ENCODE data around the gene SENP6.
"Not testable (repeated sequence)": the region's sequence is repeated elsewhere in the genome, so short reads cannot be mapped to it uniquely, and the experiment has no call there.

Gene SENP6

DNA sequence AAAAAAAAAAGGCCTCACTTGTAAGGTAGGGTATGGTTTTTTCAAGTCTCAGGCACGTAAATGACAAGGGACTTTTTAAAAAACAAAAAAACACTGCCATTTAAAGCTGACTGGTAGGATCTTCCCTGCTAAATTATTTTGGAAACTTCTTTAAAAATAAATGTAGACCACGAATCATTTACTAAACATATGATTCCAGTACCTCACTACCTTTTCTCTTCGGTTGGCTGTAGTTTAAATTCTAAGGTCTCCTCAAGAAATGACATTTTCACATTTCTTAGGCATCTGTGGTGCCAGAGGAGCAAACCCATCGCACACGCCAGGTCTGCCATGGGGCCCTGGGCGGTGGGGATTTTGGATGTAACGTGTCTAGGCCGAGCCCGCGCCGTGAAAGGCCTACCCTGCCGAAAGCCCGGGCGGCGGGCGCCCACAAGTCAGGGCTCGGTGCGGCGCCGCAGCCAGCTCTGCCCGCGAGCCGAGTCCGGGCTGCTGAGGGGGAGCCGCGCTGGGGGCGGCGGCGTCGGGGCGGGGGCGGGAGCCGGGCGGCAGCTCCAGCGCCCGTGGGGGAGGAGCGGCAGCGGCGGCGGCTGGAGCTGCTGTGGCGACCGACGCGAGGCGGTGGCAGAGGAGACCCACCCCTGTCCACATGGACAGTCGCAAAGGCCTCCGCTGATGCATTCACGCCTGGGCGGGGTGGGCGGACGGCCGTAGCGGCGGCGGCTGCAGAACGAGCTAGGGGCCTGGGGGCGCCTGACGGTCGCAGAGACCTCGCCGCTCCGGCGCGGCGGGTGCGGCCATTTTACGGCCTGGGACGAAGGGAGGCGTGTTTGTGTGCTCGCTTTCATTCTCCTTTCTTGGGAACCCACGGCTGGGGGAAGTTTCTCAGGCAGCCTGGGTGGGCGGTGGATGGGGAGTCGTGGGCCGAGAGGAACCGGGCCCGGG is at the start of gene SENP6:
SENP6 (plus strand) TSS at position 577 of the 942 bp plus-strand sequence. CDS start 645 bp downstream, outside the sequence.
- DNase-seq (ENCODE audit: low spot score) = peak; percentile 87

DNA sequence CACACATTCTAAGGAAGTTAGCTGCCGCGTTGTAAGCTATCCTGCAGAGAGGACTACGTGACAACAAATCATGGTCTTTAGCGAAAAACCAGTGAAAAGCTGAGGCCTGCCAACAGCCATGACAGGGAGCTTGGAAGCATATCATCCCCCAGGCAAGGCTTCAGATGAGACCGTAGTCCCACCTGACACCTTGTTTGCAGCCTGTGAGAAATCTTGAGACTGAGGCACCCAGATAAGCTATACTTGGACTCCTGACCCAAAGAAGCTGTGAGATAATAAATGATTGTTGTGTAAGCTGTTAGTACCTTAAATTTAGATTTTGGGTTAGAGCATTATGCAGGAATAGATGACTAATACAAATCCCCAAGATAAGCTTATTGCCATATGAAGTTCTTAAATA is 45.4 kb upstream of the SENP6 start:
- DNase-seq (ENCODE audit: low spot score) = no peak

GRCh38 chr6:75557068-75557467 is 44.6 kb upstream of the SENP6 start:
- DNase-seq (ENCODE audit: low spot score) = no peak

DNA sequence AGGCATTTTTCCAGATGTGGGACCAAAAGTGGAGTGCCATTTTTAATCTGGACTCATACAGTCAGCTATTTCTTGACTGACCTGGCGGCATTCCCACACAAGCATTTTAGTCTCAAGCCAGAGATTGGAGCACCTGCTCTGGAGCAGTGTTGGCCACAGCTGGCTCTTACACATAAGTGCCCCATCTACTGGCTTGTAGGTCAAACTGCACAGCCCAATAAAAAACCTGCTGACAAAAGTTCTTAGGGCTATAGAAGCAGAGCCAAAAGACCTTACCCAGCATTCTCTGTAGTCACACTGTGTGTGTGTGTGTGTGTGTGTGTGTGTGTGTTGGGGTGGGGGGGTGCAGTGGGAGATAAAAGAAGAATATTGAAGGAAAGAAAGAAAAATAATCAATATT is 38.6 kb upstream of the SENP6 start:
- peak; percentile 60 for DNase-seq (ENCODE audit: low spot score)

DNA sequence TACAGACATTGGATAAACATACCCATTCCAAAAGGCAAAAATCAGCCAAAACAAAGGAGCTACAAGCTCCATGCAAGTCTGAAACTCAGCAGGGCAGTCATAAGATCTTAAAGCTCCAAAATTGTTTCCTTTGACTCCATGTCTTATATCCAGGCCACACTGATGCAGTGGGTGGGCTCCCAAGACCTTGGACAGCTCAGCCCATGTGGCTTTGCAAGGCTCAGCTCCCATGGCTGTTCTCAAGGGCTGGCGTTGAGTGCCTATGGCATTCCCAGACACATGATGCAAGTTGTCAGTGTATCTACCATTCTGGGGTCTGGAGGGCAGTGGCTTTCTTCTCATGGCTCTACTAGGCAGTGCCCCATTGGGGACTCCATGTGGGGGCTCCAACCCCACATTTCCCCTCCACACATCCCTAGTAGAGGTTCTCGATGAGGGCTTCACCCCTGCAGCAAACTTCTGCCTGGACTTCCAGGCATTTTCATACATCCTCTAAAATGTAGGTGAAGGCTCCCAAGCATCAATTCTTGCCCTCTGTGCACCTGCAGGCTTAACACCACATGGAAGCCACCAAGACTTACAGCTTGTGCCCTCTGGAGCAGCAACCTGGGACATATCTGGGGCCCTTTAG is 35.4 kb upstream of the SENP6 start:
- DNase-seq (ENCODE audit: low spot score) = no peak

- DNase-seq (ENCODE audit: low spot score) = no peak
Observed at GRCh38 chr6:75568100-75568499, 33.6 kb upstream of the SENP6 start.

DNA sequence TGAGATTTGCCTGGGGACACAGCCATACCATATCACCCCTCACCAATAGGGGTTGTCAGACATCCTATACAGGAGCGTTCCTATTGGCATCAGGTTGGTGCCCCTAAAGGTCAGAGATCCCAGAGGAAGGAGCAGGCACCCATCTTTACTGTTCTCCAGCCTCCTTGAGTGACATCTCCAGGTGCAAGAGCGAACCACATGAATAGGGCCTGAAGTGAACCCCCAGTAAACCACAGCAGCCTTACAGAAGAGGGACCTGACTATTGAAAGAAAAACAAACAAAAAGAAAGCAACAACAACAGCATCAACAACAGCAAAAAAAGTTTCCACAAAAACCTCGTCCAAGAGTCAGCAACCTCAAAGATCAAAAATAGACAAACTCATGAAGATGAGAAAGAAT is 32.7 kb upstream of the SENP6 start:
- no peak for DNase-seq (ENCODE audit: low spot score)

DNA sequence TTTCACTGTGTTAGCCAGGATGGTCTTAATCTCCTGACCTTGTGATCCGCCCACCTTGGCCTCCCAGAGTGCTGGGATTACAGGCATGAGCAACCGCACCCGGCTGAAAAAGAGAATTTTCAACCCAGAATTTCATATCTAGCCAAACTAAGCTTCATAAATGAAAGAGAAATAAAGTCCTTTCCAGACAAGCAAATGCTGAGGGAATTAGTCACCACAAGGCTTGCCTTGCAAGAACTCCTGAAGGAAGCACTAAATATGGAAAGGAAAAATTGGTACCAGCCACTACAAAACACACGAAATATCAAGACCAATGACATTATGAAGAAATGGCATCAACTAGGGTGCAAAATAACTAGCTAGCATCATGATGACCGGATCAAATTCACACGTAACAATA is 31.0 kb upstream of the SENP6 start:
- peak; percentile 9 for DNase-seq (ENCODE audit: low spot score)

GRCh38 chr6:75572072-75572471 is 29.6 kb upstream of the SENP6 start:
- no peak for DNase-seq (ENCODE audit: low spot score)

GRCh38 chr6:75579951-75580350 is 21.7 kb upstream of the SENP6 start:
- DNase-seq (ENCODE audit: low spot score) = no peak

- DNase-seq (ENCODE audit: low spot score) = no peak
Observed at GRCh38 chr6:75581231-75581630, 20.4 kb upstream of the SENP6 start.

DNA sequence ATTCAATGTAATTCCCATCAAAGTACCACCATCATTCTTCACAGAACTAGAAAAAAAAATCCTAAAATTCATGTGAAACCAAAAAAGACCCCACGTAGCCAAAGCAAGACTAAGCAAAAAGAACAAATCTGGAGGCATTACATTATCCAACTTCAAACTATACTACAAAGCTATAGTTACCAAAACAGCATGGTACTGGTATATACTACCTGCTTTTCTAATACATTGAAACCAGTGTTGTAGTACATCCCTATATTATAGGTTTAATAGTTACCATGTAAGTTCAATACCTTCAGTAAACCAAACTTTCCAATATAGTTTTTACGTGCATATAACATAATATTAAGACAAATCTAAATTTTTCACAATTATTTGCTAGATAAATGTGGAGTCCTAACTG is 17.1 kb upstream of the SENP6 start:
- not testable (repeated sequence) for DNase-seq (ENCODE audit: low spot score)

DNA sequence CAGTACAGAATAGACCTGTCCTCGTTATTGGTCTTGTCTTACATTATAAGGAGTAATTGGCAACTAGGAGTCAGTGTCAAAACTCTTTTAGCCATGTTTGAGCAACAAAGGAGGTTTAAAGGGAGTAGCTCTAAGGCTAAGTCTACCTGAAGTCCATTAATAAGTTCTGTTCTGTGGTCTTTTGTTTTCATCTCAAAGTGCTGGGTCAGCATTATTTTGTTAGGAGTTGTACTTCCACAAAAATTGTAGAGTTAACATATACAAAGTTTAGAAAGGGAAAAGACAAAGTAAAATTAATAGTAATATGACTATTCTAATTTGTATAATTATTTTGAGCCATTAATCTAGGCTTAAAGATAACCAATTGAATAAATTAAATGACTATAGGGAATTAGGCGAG is 12.7 kb upstream of the SENP6 start:
- DNase-seq (ENCODE audit: low spot score) = no peak

DNA sequence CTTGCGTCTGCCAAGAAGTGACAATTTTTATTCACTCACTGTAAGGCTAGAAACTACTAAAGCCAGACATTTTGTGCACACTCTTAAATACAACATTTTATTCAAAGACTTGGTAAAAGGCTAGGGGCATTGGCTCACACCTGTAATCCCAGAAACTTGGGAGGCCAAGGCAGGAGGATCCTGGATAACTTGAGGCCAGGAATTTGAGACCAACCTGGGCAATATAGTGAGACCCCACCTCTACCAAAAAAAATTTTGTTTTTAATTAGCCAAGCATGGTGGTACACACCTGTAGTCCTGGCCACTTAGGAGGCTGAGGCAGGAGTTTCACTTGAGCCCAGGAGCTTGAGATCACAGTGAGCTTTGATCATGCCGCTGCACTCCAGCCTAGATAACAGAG is 11.3 kb upstream of the SENP6 start:
- no peak for DNase-seq (ENCODE audit: low spot score)

GRCh38 chr6:75596380-75596779 is 5.3 kb upstream of the SENP6 start:
- not testable (repeated sequence) for DNase-seq (ENCODE audit: low spot score)

DNA sequence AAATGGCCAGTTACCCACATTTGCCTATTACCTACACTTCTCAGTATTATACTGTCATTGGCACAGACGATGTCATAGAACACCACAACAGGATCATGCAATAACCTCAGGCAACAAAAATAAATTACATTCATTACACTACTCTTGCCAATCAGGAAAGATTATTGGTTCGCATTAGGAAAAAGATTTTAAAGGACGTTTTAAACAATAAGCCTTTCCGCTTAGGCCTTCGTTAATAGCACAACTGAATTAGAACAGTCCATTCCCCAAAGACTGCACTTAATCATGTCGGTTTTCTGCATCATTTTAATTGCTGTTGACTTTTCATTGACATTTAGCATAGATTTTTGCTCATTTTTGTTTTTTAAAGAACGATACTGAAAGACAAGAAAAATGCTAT is 912 bp upstream of the SENP6 start:
- DNase-seq (ENCODE audit: low spot score) = no peak

DNA sequence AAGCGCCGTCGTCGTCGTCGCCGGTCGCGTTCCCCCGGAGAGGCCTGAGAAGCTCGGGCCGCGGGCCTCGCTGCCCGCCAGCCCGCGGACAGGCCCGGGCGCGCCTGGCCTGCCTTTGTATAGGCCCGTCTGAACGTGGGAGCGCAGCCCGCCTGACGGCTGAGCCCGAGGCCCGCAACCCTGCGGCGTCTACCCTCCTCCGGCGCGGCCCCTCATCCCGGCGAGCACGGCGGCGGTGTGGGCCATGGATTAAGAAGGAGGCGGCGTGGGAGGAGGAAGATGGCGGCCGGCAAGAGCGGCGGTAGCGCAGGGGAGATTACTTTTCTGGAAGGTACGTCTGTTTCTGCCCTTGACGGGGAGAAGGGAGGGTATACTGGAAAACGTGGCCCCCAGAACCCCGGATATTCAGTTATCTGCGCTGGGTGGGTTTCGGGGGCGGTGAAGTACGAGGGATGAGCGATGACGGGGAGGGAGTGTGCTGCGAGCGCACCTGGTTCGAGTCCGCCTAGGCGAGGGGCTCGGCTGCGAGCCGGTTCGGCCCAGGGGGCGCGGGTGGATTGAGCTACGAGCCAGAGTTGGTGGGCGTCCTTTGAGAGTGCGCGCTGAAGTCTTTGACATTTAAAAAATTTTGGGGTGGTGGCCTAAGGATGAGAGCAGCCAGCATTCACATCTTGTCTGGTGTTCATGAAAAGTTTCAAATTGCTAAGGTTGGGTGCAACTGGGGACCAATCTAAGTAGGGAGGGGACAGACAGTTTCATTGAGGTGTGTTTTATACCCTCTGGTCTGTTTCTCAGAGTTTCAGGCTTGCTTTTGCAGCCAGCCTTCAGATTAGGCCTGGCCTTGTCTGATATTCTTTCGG is 796 bp downstream of the SENP6 start:
- peak; percentile 57 for DNase-seq (ENCODE audit: low spot score)

DNA sequence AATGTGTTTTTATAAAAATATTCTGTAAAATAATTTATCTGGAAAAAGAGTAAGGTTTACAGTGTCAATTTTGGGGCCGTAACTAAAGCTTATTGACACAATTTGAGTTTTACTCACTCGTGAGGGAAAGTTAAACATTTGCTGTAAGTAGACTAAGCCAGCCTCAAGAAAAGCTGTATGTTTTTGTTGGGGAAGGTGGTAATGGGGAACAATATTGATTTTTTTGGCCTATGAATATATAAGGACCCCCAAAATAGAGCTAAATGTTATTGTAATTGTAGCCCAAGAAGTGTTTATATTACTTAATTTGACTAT is 1.4 kb downstream of the SENP6 start:
- no peak for DNase-seq (ENCODE audit: low spot score)

DNA sequence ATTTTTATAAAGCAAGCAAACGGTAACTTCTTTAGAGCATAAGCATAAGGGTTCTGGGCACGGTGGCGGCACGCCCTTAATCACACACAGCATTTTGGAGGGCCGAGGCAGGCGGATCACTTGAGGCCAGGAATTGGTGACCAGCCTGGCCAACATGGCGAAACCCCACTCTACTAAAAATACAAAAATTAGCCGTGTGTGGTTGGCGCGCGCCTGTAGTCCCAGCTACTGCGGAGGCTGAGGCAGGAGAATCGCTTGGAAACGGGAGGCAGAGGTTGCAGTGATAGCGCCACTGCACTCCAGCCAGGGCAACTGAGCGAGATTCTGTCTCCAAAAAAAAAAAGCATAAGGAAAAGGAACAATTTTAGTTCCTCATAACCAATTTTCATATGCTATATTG is 2.6 kb downstream of the SENP6 start:
- no peak for DNase-seq (ENCODE audit: low spot score)

DNA sequence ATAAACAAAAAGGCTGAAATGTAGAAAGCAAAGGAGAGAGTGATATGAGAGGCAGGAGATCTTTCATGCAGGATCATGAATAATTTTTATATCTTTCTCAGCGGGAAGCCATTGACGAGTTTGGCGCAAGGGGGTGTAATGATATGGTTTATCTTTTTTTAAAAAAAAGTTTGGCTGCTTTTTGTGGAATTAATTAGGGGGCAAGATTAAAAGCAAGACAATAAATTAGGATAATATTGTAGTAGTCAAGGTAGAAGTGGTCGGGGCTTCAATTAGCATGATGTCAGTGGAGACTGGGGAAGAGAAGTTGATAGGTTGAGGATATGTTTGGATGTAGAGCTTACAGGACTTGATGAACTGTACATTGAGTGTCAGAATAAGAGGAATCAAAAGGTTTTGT is 4.0 kb downstream of the SENP6 start:
- DNase-seq (ENCODE audit: low spot score) = no peak

- no peak for DNase-seq (ENCODE audit: low spot score)
Observed at GRCh38 chr6:75608304-75608703, 6.6 kb downstream of the SENP6 start.

DNA sequence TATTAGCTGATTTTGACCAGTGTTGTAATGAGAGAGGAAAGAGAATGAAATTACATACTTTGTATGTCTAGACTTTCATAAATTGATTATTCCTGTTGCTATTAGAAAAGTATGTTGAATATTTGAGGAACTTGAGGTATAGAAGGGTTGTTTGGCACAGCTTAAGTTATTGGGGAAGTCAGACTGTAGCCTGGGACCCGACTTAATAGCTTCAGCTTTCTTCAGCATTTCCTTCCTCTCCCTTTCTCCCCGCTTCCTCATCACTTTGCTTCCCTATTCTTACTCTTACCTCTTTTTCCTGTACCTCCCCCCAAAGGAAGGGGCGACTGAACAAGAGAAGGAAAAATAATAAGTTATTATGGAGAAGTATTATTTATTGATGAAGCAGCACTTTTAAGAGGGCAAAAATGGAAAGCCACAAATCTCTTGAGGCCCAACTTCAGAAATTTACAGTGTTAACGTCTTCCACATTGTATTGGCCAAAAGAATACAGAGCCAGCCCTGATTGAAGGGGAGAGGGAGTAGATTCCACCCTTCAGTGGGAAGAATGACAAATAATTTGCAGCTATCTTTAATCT is 7.4 kb downstream of the SENP6 start:
- no peak for DNase-seq (ENCODE audit: low spot score)
